Activated naive CD8-positive, alpha-beta T cell treated with anti-CD3 and anti-CD28 coated beads, Interleukin-2, amount 50 U/mL, for 24 hours (primary cell): ENCODE measurements around the gene LRP1B.

Source experiments
- ATAC-seq: fragments of 150-1000 bp; cut with Tn5 transposase; one replicate; pipeline ENCODE4 v1.10.0; 2021
- DNase-seq: peaks from one replicate; pipeline ENCODE4 v3.0.0; 2021
- H3K27ac Mint-ChIP-seq: one replicate; pipeline ENCODE4 v1.8.0; 2021; ENCODE audit warnings: mild to moderate bottlenecking, mixed read lengths
- H3K27me3 Mint-ChIP-seq: one replicate; pipeline ENCODE4 v1.8.0; 2021; ENCODE audit warnings: mixed read lengths
- H3K36me3 Mint-ChIP-seq: one replicate; pipeline ENCODE4 v1.8.0; 2021; ENCODE audit warnings: low read depth, mixed read lengths
- H3K4me1 Mint-ChIP-seq: one replicate; pipeline ENCODE4 v1.8.0; 2021; ENCODE audit warnings: mixed read lengths
- H3K4me3 Mint-ChIP-seq: one replicate; pipeline ENCODE4 v1.8.0; 2021; ENCODE audit warnings: mild to moderate bottlenecking, moderate library complexity, mixed read lengths
- H3K9me3 Mint-ChIP-seq: one replicate; pipeline ENCODE4 v1.8.0; 2021; ENCODE audit warnings: mixed read lengths

Gene LRP1B

GRCh38 chr2:141992695-141993094 lies 138.1 kb downstream of the LRP1B start:
- H3K27me3 Mint-ChIP-seq, result no peaks in the 10 kb centered on the region
- no peak overlapping the region for H3K27ac Mint-ChIP-seq
- H3K4me3 Mint-ChIP-seq, result no peak overlapping the region
- no peaks in the 10 kb centered on the region for H3K36me3 Mint-ChIP-seq
- H3K9me3 Mint-ChIP-seq, result no peaks in the 10 kb centered on the region
- H3K4me1 Mint-ChIP-seq, result no peaks in the 10 kb centered on the region
- ATAC-seq (no peak), DNase-seq (no peak)

- DNase-seq, result no peak
- Mint-ChIP-seq H3K36me3 (no peaks in the 10 kb centered on the region), H3K4me3 (no peak overlapping the region), H3K4me1 (no peaks in the 10 kb centered on the region), H3K27ac (no peak overlapping the region), H3K27me3 (no peaks in the 10 kb centered on the region), H3K9me3 (peaks cover 12% of the 10 kb centered on the region)
- no peak for ATAC-seq
Measured at GRCh38 chr2:141968433-141968832, 162.4 kb downstream of the LRP1B start.

- Mint-ChIP-seq H3K4me1 (no peaks in the 10 kb centered on the region), H3K36me3 (no peaks in the 10 kb centered on the region), H3K27ac (no peak overlapping the region), H3K27me3 (no peaks in the 10 kb centered on the region), H3K4me3 (no peak overlapping the region), H3K9me3 (peaks cover 12% of the 10 kb centered on the region)
- DNase-seq (no peak), ATAC-seq (no peak)
Measured at GRCh38 chr2:141967980-141968379, 162.8 kb downstream of the LRP1B start.

GRCh38 chr2:141967503-141967902 lies 163.3 kb downstream of the LRP1B start:
- peaks cover 12% of the 10 kb centered on the region for H3K9me3 Mint-ChIP-seq
- no peaks in the 10 kb centered on the region for H3K36me3 Mint-ChIP-seq
- no peaks in the 10 kb centered on the region for H3K27me3 Mint-ChIP-seq
- ATAC-seq (no peak), DNase-seq (no peak)
- H3K4me3 Mint-ChIP-seq, result no peak overlapping the region
- H3K27ac Mint-ChIP-seq, result no peak overlapping the region
- H3K4me1 Mint-ChIP-seq, result no peaks in the 10 kb centered on the region

- H3K4me1 Mint-ChIP-seq, result no peaks in the 10 kb centered on the region
Measured at GRCh38 chr2:141959941-141960340, 170.9 kb downstream of the LRP1B start.

GRCh38 chr2:141959016-141959415 lies 171.8 kb downstream of the LRP1B start:
- DNase-seq, result no peak
- Mint-ChIP-seq H3K9me3 (no peaks in the 10 kb centered on the region), H3K4me1 (no peaks in the 10 kb centered on the region), H3K27ac (no peak overlapping the region), H3K4me3 (no peak overlapping the region), H3K27me3 (no peaks in the 10 kb centered on the region), H3K36me3 (no peaks in the 10 kb centered on the region)
- no peak for ATAC-seq

More at GRCh38 chr2:141959941-141960340, 170.9 kb downstream of the LRP1B start:
- H3K36me3 Mint-ChIP-seq, result no peaks in the 10 kb centered on the region
- no peak overlapping the region for H3K4me3 Mint-ChIP-seq
- H3K27me3 Mint-ChIP-seq, result no peaks in the 10 kb centered on the region
- ATAC-seq (no peak), DNase-seq (no peak)
- no peak overlapping the region for H3K27ac Mint-ChIP-seq
- no peaks in the 10 kb centered on the region for H3K9me3 Mint-ChIP-seq

- Mint-ChIP-seq H3K27me3 (no peaks in the 10 kb centered on the region), H3K27ac (no peak overlapping the region), H3K36me3 (no peaks in the 10 kb centered on the region), H3K4me1 (no peaks in the 10 kb centered on the region), H3K4me3 (no peak overlapping the region), H3K9me3 (no peaks in the 10 kb centered on the region)
- DNase-seq (no peak), ATAC-seq (no peak)
Measured at GRCh38 chr2:141957827-141958450, 172.9 kb downstream of the LRP1B start.

GRCh38 chr2:141957321-141957720 lies 173.5 kb downstream of the LRP1B start:
- Mint-ChIP-seq H3K4me1 (no peaks in the 10 kb centered on the region), H3K27ac (no peak overlapping the region), H3K4me3 (no peak overlapping the region), H3K36me3 (no peaks in the 10 kb centered on the region), H3K27me3 (no peaks in the 10 kb centered on the region), H3K9me3 (no peaks in the 10 kb centered on the region)
- ATAC-seq (no peak), DNase-seq (no peak)

- ATAC-seq (no peak), DNase-seq (no peak)
- no peak overlapping the region for H3K4me3 Mint-ChIP-seq
- H3K4me1 Mint-ChIP-seq, result no peaks in the 10 kb centered on the region
- no peak overlapping the region for H3K27ac Mint-ChIP-seq
- peaks cover 6% of the 10 kb centered on the region for H3K9me3 Mint-ChIP-seq
- H3K27me3 Mint-ChIP-seq, result no peaks in the 10 kb centered on the region
- H3K36me3 Mint-ChIP-seq, result no peaks in the 10 kb centered on the region
Measured at GRCh38 chr2:141947396-141948114, 183.3 kb downstream of the LRP1B start.

- peaks cover 6% of the 10 kb centered on the region for H3K9me3 Mint-ChIP-seq
- H3K36me3 Mint-ChIP-seq, result no peaks in the 10 kb centered on the region
- H3K4me1 Mint-ChIP-seq, result no peaks in the 10 kb centered on the region
- H3K27me3 Mint-ChIP-seq, result no peaks in the 10 kb centered on the region
- DNase-seq (no peak), ATAC-seq (no peak)
- H3K27ac Mint-ChIP-seq, result no peak overlapping the region
- H3K4me3 Mint-ChIP-seq, result no peak overlapping the region
Measured at GRCh38 chr2:141946016-141946415, 184.8 kb downstream of the LRP1B start.

- H3K9me3 Mint-ChIP-seq, result peaks cover 16% of the 10 kb centered on the region
- DNase-seq, result no peak
- H3K4me1 Mint-ChIP-seq, result no peaks in the 10 kb centered on the region
- no peak overlapping the region for H3K4me3 Mint-ChIP-seq
- no peaks in the 10 kb centered on the region for H3K27me3 Mint-ChIP-seq
- H3K36me3 Mint-ChIP-seq, result no peaks in the 10 kb centered on the region
- H3K27ac Mint-ChIP-seq, result no peak overlapping the region
- ATAC-seq, result no peak
Measured at GRCh38 chr2:141943918-141944317, 186.9 kb downstream of the LRP1B start.

GRCh38 chr2:141942006-141942789 lies 188.6 kb downstream of the LRP1B start:
- Mint-ChIP-seq H3K36me3 (no peaks in the 10 kb centered on the region), H3K27ac (no peak overlapping the region), H3K9me3 (peaks cover 24% of the 10 kb centered on the region), H3K4me1 (no peaks in the 10 kb centered on the region), H3K27me3 (no peaks in the 10 kb centered on the region), H3K4me3 (no peak overlapping the region)
- DNase-seq (no peak), ATAC-seq (no peak)

- Mint-ChIP-seq H3K36me3 (no peaks in the 10 kb centered on the region), H3K9me3 (peaks cover 18% of the 10 kb centered on the region), H3K27me3 (no peaks in the 10 kb centered on the region), H3K4me3 (no peak overlapping the region), H3K27ac (no peak overlapping the region), H3K4me1 (no peaks in the 10 kb centered on the region)
- DNase-seq (no peak), ATAC-seq (no peak)
Measured at GRCh38 chr2:141941210-141941714, 189.6 kb downstream of the LRP1B start.

- H3K9me3 Mint-ChIP-seq, result peaks cover 18% of the 10 kb centered on the region
- no peak overlapping the region for H3K27ac Mint-ChIP-seq
- H3K4me1 Mint-ChIP-seq, result no peaks in the 10 kb centered on the region
- no peaks in the 10 kb centered on the region for H3K27me3 Mint-ChIP-seq
- H3K4me3 Mint-ChIP-seq, result no peak overlapping the region
- DNase-seq (no peak), ATAC-seq (no peak)
- no peaks in the 10 kb centered on the region for H3K36me3 Mint-ChIP-seq
Measured at GRCh38 chr2:141940709-141941108, 190.1 kb downstream of the LRP1B start.

- Mint-ChIP-seq H3K27ac (no peak overlapping the region), H3K4me1 (no peaks in the 10 kb centered on the region), H3K27me3 (no peaks in the 10 kb centered on the region), H3K4me3 (no peak overlapping the region), H3K9me3 (peaks cover 16% of the 10 kb centered on the region), H3K36me3 (no peaks in the 10 kb centered on the region)
- no peak for ATAC-seq
- no peak for DNase-seq
Measured at GRCh38 chr2:141933226-141933625, 197.6 kb downstream of the LRP1B start.
